KBM-7 (cell line): ENCODE results near the gene GPR3.
A peak's percentile ranks its signal among the peaks of the same experiment; 100 is the strongest.
"Not testable (repeated sequence)": the region's sequence is repeated elsewhere in the genome, so short reads cannot be mapped to it uniquely, and the experiment has no call there.

Source experiments
- DNase-seq: peaks from one replicate; pipeline ENCODE4 v3.0.0-alpha.2; 2015
- in situ Hi-C: fragments of 300-500 bp; cut with MboI; formaldehyde crosslinking; loops from 2 replicates; pipeline ENCODE4 v1.14.3; 2020; ENCODE audit warnings: low sequenced_read_pairs, low pct_unique_long_range_greater_than_20kb, mixed read lengths

The GPR3 gene

GRCh38 chr1:27394282-27394658 lies 1.8 kb downstream of the GPR3 start:
- in situ Hi-C loops: loop anchor here (25.0 kb wide), 1 partner anchor 282 kb away; no protein-coding TSS in a partner anchor
- DNase-seq: no peak

- no peak for DNase-seq
- in situ Hi-C loops: loop anchor here (25.0 kb wide), 1 partner anchor 283 kb away; no protein-coding TSS in a partner anchor
These were observed 2.5 kb downstream of the GPR3 start for GRCh38 chr1:27394925-27395324.

DNA sequence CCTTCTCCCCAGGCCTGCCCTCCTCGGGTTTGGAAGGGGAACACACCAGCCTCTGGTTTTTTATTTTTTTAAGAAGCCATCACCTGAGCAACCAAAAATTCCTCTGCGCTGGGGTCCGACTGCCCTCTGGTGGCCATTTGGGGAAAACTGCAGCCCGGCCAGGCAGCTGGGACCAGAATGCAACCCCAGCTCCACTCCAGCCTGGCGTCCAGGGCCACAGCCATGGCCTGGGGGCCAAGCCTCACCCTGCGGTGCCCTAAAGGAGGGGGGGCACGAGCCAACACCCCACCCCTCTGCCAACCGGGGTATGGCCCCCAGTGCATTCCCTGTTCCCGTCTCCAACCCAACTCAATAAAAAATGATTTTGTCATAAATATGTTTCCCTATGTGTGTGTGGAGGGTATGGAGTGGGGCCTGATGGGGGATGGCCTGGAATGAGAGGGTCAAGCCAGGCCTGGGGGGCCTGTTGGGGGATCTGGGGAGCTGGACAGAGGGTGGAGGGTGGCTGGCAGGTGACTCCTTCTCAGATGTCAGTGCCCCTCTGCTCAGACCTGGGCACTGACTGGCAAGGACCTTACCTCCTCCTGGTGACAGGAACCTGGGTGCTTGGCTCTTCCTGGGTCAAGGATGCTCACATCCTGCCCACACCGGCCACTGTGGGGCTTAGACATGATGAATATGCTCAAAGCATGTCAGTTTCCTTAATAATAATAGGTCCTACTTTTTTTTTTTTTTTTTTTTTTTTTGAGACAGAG lies 3.2 kb downstream of the GPR3 start:
- peak; percentile 91 for DNase-seq
- in situ Hi-C loops: loop anchor here (25.0 kb wide), 1 partner anchor 283 kb away; no protein-coding TSS in a partner anchor

- DNase-seq: no peak
- in situ Hi-C loops: loop anchor here (25.0 kb wide), 1 partner anchor 285 kb away; no protein-coding TSS in a partner anchor
These were observed 4.7 kb downstream of the GPR3 start for GRCh38 chr1:27397110-27397509.

DNA sequence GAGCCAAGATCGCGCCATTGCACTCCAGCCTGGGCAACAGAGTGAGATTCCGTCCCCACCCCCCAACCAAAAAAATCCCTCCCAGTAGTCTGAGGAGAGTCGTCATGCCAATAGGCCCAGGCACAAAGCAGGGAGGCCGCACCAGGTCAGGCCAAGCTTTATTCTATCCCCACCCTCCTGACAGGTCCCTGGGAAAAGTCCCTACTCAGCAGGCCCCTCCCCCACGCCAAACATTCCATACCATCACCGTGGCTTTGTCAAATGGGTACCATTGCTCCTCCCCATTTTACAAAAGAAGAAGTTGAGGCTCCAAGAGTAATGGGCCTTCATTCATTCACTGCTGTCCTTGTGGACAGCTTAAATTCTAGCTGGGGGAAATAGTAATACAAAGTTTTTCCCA lies 5.3 kb downstream of the GPR3 start:
- in situ Hi-C loops: loop anchor here (25.0 kb wide), 1 partner anchor 285 kb away; no protein-coding TSS in a partner anchor
- no peak for DNase-seq

- in situ Hi-C loops: loop anchor here (25.0 kb wide), 1 partner anchor 286 kb away; no protein-coding TSS in a partner anchor
- no peak for DNase-seq
These were observed 6.2 kb downstream of the GPR3 start for GRCh38 chr1:27398405-27399149.

GRCh38 chr1:27399251-27400025 lies 7.0 kb downstream of the GPR3 start:
- no peak for DNase-seq
- in situ Hi-C loops: loop anchor here (25.0 kb wide), 1 partner anchor 287 kb away; no protein-coding TSS in a partner anchor

DNA sequence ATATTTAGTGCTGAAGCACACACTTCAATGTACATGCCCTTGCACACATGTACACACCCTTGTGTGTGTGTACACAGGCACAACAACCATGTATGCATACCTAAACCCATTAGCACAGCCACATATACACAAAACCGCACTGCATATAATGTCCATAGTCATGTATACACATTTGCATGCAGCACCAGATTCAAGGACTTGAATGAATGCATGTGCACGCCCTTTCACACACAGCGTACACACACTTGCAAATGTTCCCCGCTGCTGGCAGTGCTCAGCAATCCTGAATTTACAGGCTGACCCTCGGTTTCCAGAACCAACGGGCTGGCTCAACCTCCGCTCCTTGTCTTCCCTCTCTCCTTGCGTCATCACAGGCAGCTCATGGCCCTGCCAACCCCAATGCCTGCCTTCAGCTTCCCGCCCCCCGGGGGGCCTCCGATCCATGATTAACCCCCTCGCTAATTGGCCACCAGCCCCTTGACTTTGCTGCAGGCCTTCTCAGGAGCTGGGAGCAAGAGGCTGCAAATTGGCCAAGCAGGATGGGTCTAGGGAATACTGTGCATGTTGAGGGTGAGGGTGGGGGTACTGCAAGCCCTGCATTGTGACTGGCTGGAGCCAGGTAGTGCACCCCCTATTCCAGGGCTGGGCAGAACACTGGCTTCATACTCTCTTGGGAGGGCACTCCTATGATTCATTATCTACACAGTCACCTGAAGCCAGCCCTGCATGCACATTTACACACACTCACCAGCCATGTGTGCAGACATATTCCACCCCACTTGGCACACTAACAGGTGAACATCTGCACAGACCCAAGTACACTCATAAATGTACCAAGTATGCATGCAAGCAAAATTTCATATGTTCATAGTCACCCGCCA lies 7.9 kb downstream of the GPR3 start:
- in situ Hi-C loops: no loop called here
- DNase-seq: no peak

- in situ Hi-C loops: no loop called here
- DNase-seq: no peak
These were observed 8.5 kb downstream of the GPR3 start for GRCh38 chr1:27400963-27401341.

- in situ Hi-C loops: no loop called here
- peak; percentile 65 for DNase-seq
These were observed 9.9 kb downstream of the GPR3 start for GRCh38 chr1:27402349-27402754.

DNA sequence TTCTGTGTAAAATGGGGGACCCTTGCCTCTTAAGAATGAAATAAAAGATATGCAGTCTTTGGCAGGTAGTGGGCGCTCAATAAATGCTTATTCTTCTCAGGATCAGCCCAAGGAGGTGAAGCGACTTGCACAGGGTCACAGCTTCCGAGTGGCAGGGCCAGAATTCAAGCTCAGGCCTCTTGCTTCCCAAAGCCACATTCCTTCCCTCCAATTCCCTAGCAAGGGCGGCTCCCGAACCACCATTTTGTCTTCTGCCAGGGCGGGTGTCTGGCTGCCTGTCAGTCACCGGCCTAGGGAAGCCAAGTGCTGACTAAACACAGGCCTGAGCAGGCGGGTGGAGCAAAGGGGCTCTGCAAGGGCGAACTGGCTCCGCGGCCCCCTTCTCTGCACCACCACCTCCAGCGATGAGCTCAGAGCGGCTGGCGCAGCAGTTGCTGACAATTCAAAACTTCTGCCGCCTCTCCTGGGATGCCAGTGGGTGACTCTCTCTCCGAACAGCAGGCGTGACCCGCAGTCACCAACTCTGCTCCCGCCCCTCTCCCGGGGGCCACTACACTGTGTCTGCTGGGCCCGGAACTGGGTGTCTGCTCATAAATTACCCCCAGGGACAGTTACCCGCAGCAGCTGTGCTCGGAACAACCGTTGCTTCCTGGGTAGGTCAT lies 10.8 kb downstream of the GPR3 start:
- peak; percentile 28 for DNase-seq
- in situ Hi-C loops: no loop called here

DNA sequence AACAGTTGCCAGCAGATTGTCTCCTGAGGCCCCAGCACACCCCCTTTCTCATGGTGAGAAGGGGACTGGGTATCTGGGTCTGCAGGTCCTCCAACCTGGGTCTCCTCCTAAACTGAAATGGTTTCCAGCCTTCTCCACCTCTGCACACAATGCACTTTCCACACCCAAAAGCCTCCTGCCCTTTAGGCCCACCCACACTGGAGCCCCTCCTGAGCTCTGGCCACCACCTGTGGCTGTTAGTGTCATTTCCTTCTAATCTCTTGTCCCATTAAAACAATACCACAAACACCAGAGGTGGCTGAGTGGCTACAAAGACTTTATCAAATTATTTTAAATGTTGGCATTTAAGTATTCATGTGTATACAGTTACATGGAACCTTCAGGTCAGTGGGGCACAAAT lies 11.5 kb downstream of the GPR3 start:
- DNase-seq: no peak
- in situ Hi-C loops: no loop called here

DNA sequence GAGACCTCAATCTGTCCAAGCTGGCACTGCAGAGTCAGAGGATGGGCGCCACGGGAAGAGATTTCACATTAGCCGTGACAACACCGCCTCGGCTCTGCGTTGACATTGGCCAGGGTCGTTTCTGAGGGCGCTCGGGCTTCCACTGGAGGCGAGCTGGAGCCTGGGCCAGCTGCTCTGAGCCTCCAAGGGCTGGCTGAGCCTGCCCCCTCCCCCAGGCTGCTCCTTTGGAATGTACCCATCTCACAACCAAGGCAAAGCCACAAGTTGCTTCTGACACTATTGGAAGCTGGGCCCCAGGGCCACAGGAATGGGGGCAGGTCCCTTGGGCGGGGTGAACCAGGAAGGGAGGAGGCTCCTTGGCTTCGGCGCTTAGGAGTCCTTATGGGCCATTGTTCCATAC lies 12.7 kb downstream of the GPR3 start:
- in situ Hi-C loops: no loop called here
- no peak for DNase-seq

DNA sequence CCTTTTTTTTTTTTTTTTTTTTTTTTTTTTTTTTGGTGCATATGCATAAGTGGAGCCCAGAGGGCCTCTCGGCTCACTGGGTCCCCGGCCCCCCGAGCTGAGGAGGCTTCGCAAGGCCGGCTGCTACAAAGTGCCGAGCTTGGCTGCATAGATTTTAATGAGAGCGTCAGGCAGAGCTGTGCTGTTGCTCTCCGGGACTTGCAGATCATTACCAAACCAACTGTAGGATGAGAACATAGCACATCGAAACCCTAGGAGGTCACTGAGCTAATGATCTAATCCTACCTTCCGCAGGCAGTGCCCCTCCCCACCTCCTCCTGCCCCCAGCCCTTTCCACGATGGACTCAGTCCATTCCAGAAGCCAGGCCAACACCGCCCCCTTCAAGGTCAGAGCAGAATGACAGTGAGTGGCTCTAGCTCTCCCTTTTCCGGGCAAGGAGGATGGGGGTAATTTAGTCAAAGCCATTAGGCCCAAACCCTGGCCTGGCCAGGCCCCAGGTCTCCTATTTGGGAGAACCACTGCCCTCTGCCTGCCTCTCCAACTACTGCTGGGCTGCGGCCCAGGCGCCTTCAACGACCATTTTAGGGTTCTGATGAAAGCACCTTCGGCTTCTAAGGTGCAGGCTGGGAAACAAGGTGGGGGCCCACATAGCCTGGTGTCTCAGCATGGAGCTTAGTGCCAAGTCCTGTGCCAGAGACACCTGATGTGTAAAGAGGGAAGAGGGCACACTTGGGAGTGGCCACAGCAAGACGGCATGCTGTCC lies 13.4 kb downstream of the GPR3 start:
- in situ Hi-C loops, DNase-seq: not testable (repeated sequence)

GRCh38 chr1:27406362-27406680 lies 13.9 kb downstream of the GPR3 start:
- in situ Hi-C loops: no loop called here
- no peak for DNase-seq

DNA sequence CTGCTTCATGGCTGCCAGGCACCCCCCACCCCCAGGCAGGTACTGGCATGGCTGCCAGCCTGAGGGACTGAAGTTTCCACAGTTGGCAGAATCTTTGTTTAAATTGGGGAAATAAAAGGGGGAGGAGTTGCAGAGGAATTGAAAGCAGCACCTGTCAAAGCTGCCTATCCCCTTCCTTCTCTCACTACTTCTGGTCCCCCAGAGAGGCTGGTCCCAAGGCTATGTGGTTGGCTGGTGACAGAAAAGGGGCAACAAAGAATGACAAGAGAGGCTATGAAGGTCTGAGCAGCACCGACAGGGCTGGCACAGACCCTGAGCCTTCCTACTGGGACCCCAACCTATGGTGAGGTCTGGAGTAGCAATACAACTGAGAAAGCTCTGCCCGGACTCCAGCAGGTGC lies 14.4 kb downstream of the GPR3 start:
- in situ Hi-C loops, DNase-seq: not testable (repeated sequence)

DNA sequence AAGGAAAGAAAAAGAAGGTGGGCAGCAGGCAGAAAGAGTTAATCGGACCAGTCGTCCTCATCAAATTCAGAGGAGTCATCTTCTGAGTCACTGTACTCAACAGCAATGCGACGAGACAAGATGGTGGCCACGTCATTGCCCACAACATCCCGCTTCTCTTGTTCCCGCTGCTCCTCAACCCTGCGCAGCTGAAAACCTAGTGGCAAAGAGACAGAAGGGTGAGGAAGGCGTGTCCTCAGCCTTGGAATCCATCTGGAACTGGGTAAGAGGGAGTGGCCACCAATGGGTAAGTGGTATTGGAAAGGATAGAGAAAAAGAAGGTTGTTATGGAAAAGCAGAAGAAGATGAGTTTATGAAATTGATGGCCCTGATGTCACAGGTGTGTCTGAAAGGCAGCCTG lies 15.7 kb downstream of the GPR3 start:
- DNase-seq: no peak
- in situ Hi-C loops: no loop called here

- DNase-seq: no peak
- in situ Hi-C loops: no loop called here
These were observed 17.2 kb downstream of the GPR3 start for GRCh38 chr1:27409669-27410068.
